Ovary (tissue), 3 donors: ENCODE data around the gene TMTC2.

Experiments
- CTCF ChIP-seq, 3 donors: fragments of 450-650 bp in 2 of 3; fragments of 200-600 bp in 1 of 3; IDR thresholded peaks; one replicate each; pipeline versions ENCODE4 v1.5.1 to v1.8.0; 2016 to 2022; ENCODE audit warnings: antibody characterized with exemption in 3 of 3, mild to moderate bottlenecking in 1 of 3
- EP300 ChIP-seq: sonication (generic); formaldehyde crosslinking; IDR thresholded peaks from one replicate; pipeline ENCODE4 v1.6.1; 2017; ENCODE audit warnings: antibody characterized with exemption
- POLR2A ChIP-seq: fragments of 450-650 bp; IDR thresholded peaks from one replicate; pipeline ENCODE4 v1.6.1; 2017; ENCODE audit warnings: antibody characterized with exemption, mild to moderate bottlenecking, moderate library complexity
- donor health status: DM: no; HTN: no; CAD: no.

DNA sequence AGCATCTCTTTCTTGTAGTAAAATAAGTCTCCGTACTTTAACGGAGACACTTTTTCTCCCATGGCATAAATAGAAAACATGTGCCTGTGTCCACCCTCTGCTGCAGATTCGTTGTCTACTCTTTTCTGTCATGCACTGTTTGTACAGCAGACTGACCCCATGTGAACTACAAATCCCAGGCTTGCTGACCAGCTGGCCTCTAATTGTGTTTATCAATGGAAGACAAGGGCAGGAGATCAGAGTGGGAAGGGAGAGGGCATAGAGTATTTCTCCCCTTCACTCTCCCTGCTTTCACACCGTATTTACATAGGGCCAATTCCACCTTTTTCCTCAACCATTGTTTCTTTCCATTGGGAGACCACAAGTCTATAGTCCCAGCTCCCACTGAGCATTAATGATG, 31.0 kb upstream of the TMTC2 start:
- TF ChIP-seq POLR2A (no peak), CTCF (IDR thresholded peaks at IDR 0.05) (no peak), EP300 (no peak)
